C4-2B (cell line): ENCODE measurements around the gene EPDR1.

ENCODE experiments used
- CTCF ChIP-seq: fragments of 450-650 bp; conservative IDR thresholded peaks from 2 replicates; pipeline ENCODE4 v1.5.1; 2017; ENCODE audit warnings: mild to moderate bottlenecking
- ZFX ChIP-seq: fragments of 450-650 bp; IDR thresholded peaks from 2 replicates; pipeline ENCODE4 v1.6.1; 2017

- peak; percentile 88 for TF ChIP-seq CTCF
- TF ChIP-seq ZFX = no peak
Measured at GRCh38 chr7:37916673-37917660, 3.5 kb upstream of the EPDR1 start, which contains the start of gene SFRP4.
